HAP-1 (cell line): ENCODE data around the gene ARRDC2.
"Not testable (repeated sequence)": the region's sequence is repeated elsewhere in the genome, so short reads cannot be mapped to it uniquely, and the experiment has no call there.

Experiments
- DNase-seq, 2 experiments: peaks; one replicate each; pipeline ENCODE4 v3.0.0-alpha.2; 2016 to 2020; ENCODE audit warnings: low spot score in 2 of 2
- H3K27me3 ChIP-seq: fragments of 250-450 bp; sonication (Bioruptor Pico); 2 replicates; pipeline ENCODE4 v1.5.1; 2020; ENCODE audit warnings: low read depth, mild to moderate bottlenecking, moderate library complexity
- H3K36me3 ChIP-seq: fragments of 250-450 bp; sonication (Bioruptor Pico); replicated peaks from 2 replicates; pipeline ENCODE4 v1.5.1; 2020; ENCODE audit warnings: mild to moderate bottlenecking
- H3K4me1 ChIP-seq: fragments of 250-450 bp; sonication (Bioruptor Pico); 2 replicates; pipeline ENCODE4 v1.5.1; 2020; ENCODE audit warnings: mild to moderate bottlenecking
- H3K4me3 ChIP-seq: fragments of 250-450 bp; sonication (Bioruptor Pico); 2 replicates; pipeline ENCODE4 v1.5.1; 2020; ENCODE audit warnings: mild to moderate bottlenecking, moderate library complexity
- H3K9me3 ChIP-seq: fragments of 250-450 bp; sonication (Bioruptor Pico); 2 replicates; pipeline ENCODE4 v1.5.1; 2020; ENCODE audit warnings: mild to moderate bottlenecking, moderate library complexity
- in situ Hi-C: fragments of 300-500 bp; cut with MboI; formaldehyde crosslinking; loops from 3 replicates; pipeline ENCODE4 v1.14.3; 2020; ENCODE audit warnings: low sequenced_read_pairs, inconsistent platforms, mixed read lengths

Gene ARRDC2

GRCh38 chr19:18014197-18014596 is 6.2 kb downstream of the ARRDC2 start:
- no peaks in the 10 kb centered on the region for H3K4me1 ChIP-seq
- in situ Hi-C loops = no loop called here
- DNase-seq = no peak

DNA sequence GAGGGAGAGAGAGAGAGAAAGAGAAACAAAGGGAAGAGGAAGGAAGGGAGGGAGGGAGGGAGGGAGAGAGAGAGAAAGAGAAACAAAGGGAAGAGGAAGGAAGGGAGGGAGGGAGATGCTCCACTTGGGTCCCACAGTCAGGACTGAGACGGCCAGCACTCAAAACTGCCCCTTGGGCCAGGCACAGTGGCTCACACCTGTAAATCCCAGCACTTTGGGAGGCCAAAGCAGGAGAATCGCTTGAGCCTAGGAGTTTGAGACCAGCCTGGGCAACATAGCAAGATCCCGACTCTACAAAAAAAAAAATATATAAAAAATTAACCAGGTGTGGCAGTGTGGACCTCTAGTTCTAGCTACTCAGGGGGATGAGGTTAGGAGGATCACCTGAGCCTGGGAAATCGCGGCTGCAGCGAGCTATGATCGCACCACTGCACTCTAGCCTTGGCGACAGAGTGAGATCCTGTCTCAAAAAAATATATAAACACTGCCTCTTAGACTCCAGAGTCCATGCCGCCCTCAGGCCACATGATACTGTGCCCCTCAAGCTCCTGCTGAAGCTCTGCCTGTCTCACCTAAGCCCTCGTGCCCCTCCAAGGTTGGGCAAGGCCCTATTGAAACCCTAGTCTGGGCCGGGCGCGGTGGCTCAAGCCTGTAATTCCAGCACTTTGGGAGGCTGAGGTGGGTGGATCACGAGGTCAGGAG is 8.4 kb downstream of the ARRDC2 start:
- H3K36me3 ChIP-seq = peaks cover 10% of the 10 kb centered on the region
- no peaks in the 10 kb centered on the region for H3K4me1 ChIP-seq
- H3K4me3 ChIP-seq = no peak overlapping the region
- in situ Hi-C loops = no loop called here
- no peak for DNase-seq
- no peaks in the 10 kb centered on the region for H3K9me3 ChIP-seq
- no peaks in the 10 kb centered on the region for H3K27me3 ChIP-seq

More at GRCh38 chr19:18014197-18014596, 6.2 kb downstream of the ARRDC2 start:
- H3K9me3 ChIP-seq = no peaks in the 10 kb centered on the region
- H3K36me3 ChIP-seq = peaks cover 27% of the 10 kb centered on the region
- no peaks in the 10 kb centered on the region for H3K27me3 ChIP-seq
- H3K4me3 ChIP-seq = no peak overlapping the region

GRCh38 chr19:18017275-18018083 is 9.5 kb downstream of the ARRDC2 start:
- Histone ChIP-seq H3K36me3 (peaks cover 4% of the 10 kb centered on the region; the same call in 1 of the 2 replicates), H3K9me3 (no peaks in the 10 kb centered on the region), H3K27me3 (no peaks in the 10 kb centered on the region), H3K4me1 (peaks cover 2% of the 10 kb centered on the region), H3K4me3 (no peak overlapping the region)
- in situ Hi-C loops = no loop called here
- no peak for DNase-seq

GRCh38 chr19:18020212-18021085 is 12.5 kb downstream of the ARRDC2 start:
- DNase-seq = no peak
- Histone ChIP-seq H3K36me3 (no peaks in the 10 kb centered on the region), H3K9me3 (no peaks in the 10 kb centered on the region), H3K4me3 (no peak overlapping the region), H3K4me1 (peaks cover 17% of the 10 kb centered on the region), H3K27me3 (no peaks in the 10 kb centered on the region)
- in situ Hi-C loops = loop anchor here (10.0 kb wide), 1 partner anchor 234 kb away; a partner anchor contains a TSS

DNA sequence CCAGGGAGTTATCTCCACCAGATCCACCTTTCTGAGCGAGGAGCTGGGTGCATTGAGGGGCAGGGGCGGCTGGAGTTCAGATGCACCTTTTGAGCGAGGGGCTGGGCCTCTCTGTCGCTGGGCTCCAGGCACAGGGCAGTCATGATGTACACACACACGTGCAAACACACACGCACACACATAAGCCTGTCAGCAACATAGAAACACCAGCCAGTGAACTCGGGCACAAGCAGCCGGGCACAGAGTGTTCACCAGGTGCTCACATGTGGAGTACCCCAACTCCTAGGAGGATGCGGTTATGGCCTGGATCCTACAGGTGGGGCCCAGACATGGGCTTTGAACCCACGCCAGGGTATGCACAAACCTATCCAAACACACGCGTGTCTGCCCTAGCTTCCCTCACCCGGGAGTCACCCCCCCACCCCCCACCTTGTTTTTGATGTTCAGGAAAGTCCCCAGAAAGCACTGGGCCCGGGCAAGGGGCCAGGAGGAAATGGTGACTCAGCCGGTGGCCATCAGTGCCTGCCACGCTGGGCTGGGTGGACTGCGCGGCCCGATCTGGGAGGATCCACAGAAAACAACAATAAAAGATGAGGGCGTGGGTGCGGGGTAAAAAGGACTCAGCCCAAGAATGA is 13.3 kb downstream of the ARRDC2 start:
- no peak for DNase-seq
- H3K36me3 ChIP-seq = no peaks in the 10 kb centered on the region
- in situ Hi-C loops = loop anchor here (10.0 kb wide), 1 partner anchor 234 kb away; a partner anchor contains a TSS
- H3K4me3 ChIP-seq = no peak overlapping the region
- no peaks in the 10 kb centered on the region for H3K9me3 ChIP-seq
- no peaks in the 10 kb centered on the region for H3K27me3 ChIP-seq
- H3K4me1 ChIP-seq = peaks cover 17% of the 10 kb centered on the region

- no peaks in the 10 kb centered on the region for H3K36me3 ChIP-seq
- no peaks in the 10 kb centered on the region for H3K9me3 ChIP-seq
- DNase-seq = no peak
- no peaks in the 10 kb centered on the region for H3K27me3 ChIP-seq
- H3K4me1 ChIP-seq = peaks cover 17% of the 10 kb centered on the region
- in situ Hi-C loops = loop anchor here (10.0 kb wide), 1 partner anchor 231 kb away; a partner anchor contains a TSS
- H3K4me3 ChIP-seq = peak overlapping the region; percentile 35
Observed at GRCh38 chr19:18023622-18024251, 15.8 kb downstream of the ARRDC2 start.

- H3K27me3 ChIP-seq = no peaks in the 10 kb centered on the region
- H3K4me3 ChIP-seq = no peak overlapping the region
- H3K36me3 ChIP-seq = no peaks in the 10 kb centered on the region
- DNase-seq = no peak
- no peaks in the 10 kb centered on the region for H3K9me3 ChIP-seq
- H3K4me1 ChIP-seq = peaks cover 17% of the 10 kb centered on the region
- in situ Hi-C loops = loop anchor here (10.0 kb wide), 1 partner anchor 228 kb away; a partner anchor contains a TSS
Observed at GRCh38 chr19:18027151-18027550, 19.2 kb downstream of the ARRDC2 start.

DNA sequence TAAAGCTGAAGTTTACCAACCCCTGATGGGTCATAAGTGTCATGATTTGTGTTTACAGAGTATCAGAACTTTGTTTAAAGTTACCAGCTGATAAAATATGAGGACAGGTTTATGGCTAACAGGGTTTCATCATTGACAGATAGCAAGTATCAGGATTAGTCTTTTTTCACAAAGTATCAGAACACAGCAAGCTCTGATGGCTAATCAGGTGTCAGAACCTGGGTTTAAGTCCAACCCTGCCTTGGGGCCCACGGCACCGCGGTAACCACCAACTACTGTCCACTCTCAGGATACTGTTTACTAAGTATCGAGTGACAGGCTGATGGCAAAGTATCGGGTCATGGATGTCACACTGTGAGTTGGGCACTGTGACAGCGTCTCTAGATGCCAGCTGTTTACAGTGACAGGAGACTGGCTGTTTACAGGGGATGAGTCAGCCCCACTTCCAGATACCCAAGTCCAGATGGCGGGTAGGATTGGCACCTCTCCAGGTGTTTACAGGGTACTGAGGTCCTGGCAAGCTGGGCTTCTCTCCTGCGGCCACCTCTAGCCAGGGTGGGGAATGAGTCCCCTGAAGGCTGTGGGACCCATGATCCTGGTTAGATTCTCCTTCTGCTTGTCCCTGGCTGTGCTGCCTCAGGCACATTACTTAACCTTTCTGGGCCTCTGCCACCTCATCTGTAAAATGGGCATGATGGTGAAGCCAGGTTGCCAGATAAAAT is 21.8 kb downstream of the ARRDC2 start:
- H3K36me3 ChIP-seq = no peaks in the 10 kb centered on the region
- in situ Hi-C loops = loop anchor here (10.0 kb wide), 1 partner anchor 225 kb away; a partner anchor contains a TSS
- DNase-seq = no peak
- no peak overlapping the region for H3K4me3 ChIP-seq
- no peaks in the 10 kb centered on the region for H3K27me3 ChIP-seq
- H3K9me3 ChIP-seq = no peaks in the 10 kb centered on the region
- no peaks in the 10 kb centered on the region for H3K4me1 ChIP-seq

DNA sequence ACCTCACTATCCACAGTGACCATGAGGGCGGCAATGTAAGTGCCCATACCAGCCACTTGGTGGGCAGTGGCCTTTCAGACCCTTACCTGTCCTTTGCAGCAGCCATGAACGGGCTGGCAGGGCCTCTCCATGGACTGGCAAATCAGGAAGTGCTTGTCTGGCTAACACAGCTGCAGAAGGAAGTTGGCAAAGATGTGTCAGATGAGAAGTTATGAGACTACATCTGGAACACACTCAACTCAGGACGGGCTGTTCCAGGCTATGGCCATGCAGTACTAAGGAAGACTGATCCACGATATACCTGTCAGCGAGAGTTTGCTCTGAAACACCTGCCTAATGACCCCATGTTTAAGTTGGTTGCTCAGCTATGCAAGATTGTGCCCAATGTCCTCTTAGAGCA is 23.4 kb downstream of the ARRDC2 start:
- H3K4me3 ChIP-seq, DNase-seq, H3K36me3 ChIP-seq, H3K9me3 ChIP-seq, in situ Hi-C loops, H3K4me1 ChIP-seq, H3K27me3 ChIP-seq: not testable (repeated sequence)

GRCh38 chr19:18032102-18032501 is 24.1 kb downstream of the ARRDC2 start:
- H3K4me1 ChIP-seq, H3K4me3 ChIP-seq, in situ Hi-C loops: not testable (repeated sequence)

DNA sequence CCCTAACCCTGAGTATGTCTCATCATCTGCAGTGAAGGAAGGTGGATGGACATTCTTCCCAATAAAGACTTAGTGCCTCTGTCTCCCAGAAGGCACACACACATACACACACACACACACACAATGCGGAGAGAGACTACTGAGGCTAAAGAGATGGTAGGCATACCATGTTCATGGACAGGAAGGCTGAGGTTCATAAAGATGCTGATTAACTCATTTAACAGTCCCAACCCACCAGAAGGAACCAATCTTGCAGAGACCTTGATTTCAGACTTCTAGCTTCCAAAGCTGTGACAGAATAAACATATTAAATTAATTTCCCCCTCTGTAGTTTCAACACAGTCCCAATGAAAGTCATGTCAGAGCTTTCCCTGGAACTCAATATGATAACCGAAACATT is 33.1 kb downstream of the ARRDC2 start:
- in situ Hi-C loops = no loop called here
- Histone ChIP-seq H3K27me3 (0 out of 2 replicates have a peak, but pooled peaks cover 4% of the 10 kb centered on the region), H3K9me3 (no peaks in the 10 kb centered on the region), H3K4me3 (no peak overlapping the region), H3K36me3 (no peaks in the 10 kb centered on the region), H3K4me1 (no peaks in the 10 kb centered on the region)
- DNase-seq = no peak

More at GRCh38 chr19:18032102-18032501, 24.1 kb downstream of the ARRDC2 start:
- H3K27me3 ChIP-seq, H3K36me3 ChIP-seq, H3K9me3 ChIP-seq, DNase-seq: not testable (repeated sequence)

- Histone ChIP-seq H3K4me3 (no peak overlapping the region), H3K4me1 (no peaks in the 10 kb centered on the region), H3K9me3 (no peaks in the 10 kb centered on the region), H3K27me3 (0 out of 2 replicates have a peak, but pooled peaks cover 4% of the 10 kb centered on the region), H3K36me3 (no peaks in the 10 kb centered on the region)
- in situ Hi-C loops = no loop called here
- DNase-seq = no peak
Observed at GRCh38 chr19:18043676-18044075, 35.7 kb downstream of the ARRDC2 start.
